Breast epithelium (tissue), 3 donors: Measurements from ENCODE around the gene GRHL3. TPM values are rescaled to one million over a fixed set of nuclear protein-coding genes. Genes with fewer than 3 reads are reported as not detected.

Experiments
- total RNA-seq, 3 donors: library from RNA; depleted of rRNA; stranded (reverse); fragments of >200 nt; gene quantifications; one replicate each; pipeline ENCODE4 v1.1.0, GENCODE V29; 2016

Gene GRHL3
- total RNA-seq, 3 donors from 2014 or later: 0.98 to 4.0 TPM; not detected in 1

Other genes with a start within 250 kb of the GRHL3 start
- gene MYOM3, start 207.2 kb upstream of the GRHL3 start, total RNA-seq: under 1 TPM; 0.32 to 0.98 (median 0.59) TPM
- under 1 TPM in 2 of 3 donors, not detected in 1; 0.73 to 0.98 TPM for gene IL22RA1, start 176.2 kb upstream of the GRHL3 start, total RNA-seq
- 10 to 100 TPM in 1 of 3 donors, 1 to 10 TPM in 1, under 1 TPM in 1; under 0.01 to 10.7 (median 3.9) TPM for gene IFNLR1, start 132.1 kb upstream of the GRHL3 start, total RNA-seq
- gene STPG1, start 94.4 kb downstream of the GRHL3 start, total RNA-seq: 1 to 10 TPM; 3.6 to 6.9 (median 4.6) TPM
- gene NIPAL3, start 96.4 kb downstream of the GRHL3 start, total RNA-seq: 10 to 100 TPM; 13.4 to 67.6 (median 28.5) TPM
- 10 to 100 TPM in 1 of 3 donors, 1 to 10 TPM in 2; 5.0 to 22.7 (median 8.8) TPM for gene RCAN3, start 183.5 kb downstream of the GRHL3 start, total RNA-seq
- 1 to 10 TPM in 1 of 3 donors, under 1 TPM in 2; 0.16 to 8.2 (median 0.98) TPM for gene NCMAP, start 236.7 kb downstream of the GRHL3 start, total RNA-seq